ENCODE data around the gene NUP133. TPM values are rescaled to one million over a fixed set of nuclear protein-coding genes. Genes with fewer than 3 reads are reported as not detected.

NUP133 gene
- polyA plus RNA-seq, 4 donors, result 7.4 to 33.8 (median 11.7) TPM

- H3K4me1 ChIP-seq (ENCODE audit: control insufficient read depth in 3 of 3, insufficient read depth in 2 of 3, low read depth in 1 of 3, low read length in 2 of 3), result peaks cover 0 to 4% (median 3%) of the 10 kb centered on the region in 3 donors
- no peak overlapping the region for H3K27ac ChIP-seq (ENCODE audit: low read depth in 1 of 3, low read length in 2 of 3)
- DNase-seq (no peak), FAIRE-seq (no peak)
- no peaks in the 10 kb centered on the region for H3K27me3 ChIP-seq (ENCODE audit: control insufficient read depth in 3 of 3, insufficient read depth in 3 of 3, low read length in 3 of 3)
- peaks cover 2 to 10% (median 2%) of the 10 kb centered on the region in 3 donors for H3K36me3 ChIP-seq (ENCODE audit: control insufficient read depth in 3 of 3, insufficient read depth in 2 of 3, low read depth in 1 of 3, low read length in 3 of 3)
- no peaks in the 10 kb centered on the region for H3K9me3 ChIP-seq (ENCODE audit: control insufficient read depth in 2 of 2, insufficient read depth in 1 of 2, low read depth in 1 of 2, low read length in 1 of 2)
- 63 to 76% (median 68%) methylated on average over 8 of the region's 8 CpGs for WGBS, 3 donors
- H3K4me3 ChIP-seq (ENCODE audit: low read depth in 1 of 3, low read length in 3 of 3), result no peak overlapping the region
Measured at GRCh38 chr1:229506633-229507032, 1.5 kb downstream of the NUP133 start.

- H3K36me3 ChIP-seq (ENCODE audit: control insufficient read depth in 3 of 3, insufficient read depth in 2 of 3, low read depth in 1 of 3, low read length in 3 of 3), result peaks cover 1 to 47% (median 12%) of the 10 kb centered on the region in 3 donors
- peaks cover 0 to 9% (median 0%) of the 10 kb centered on the region in 3 donors for H3K4me1 ChIP-seq (ENCODE audit: control insufficient read depth in 3 of 3, insufficient read depth in 2 of 3, low read depth in 1 of 3, low read length in 2 of 3)
- no peak overlapping the region for H3K4me3 ChIP-seq (ENCODE audit: low read depth in 1 of 3, low read length in 3 of 3)
- no peaks in the 10 kb centered on the region for H3K27me3 ChIP-seq (ENCODE audit: control insufficient read depth in 3 of 3, insufficient read depth in 3 of 3, low read length in 3 of 3)
- FAIRE-seq, result no peak
- no peak overlapping the region for H3K27ac ChIP-seq (ENCODE audit: low read depth in 1 of 3, low read length in 2 of 3)
- no peaks in the 10 kb centered on the region for H3K9me3 ChIP-seq (ENCODE audit: control insufficient read depth in 2 of 2, insufficient read depth in 1 of 2, low read depth in 1 of 2, low read length in 1 of 2)
- WGBS, 3 donors, result 85 to 90% (median 88%) methylated on average over 2 of the region's 2 CpGs
- DNase-seq, result no peak
Measured at GRCh38 chr1:229495782-229496181, 12.4 kb downstream of the NUP133 start.

GRCh38 chr1:229487181-229487580, 21.0 kb downstream of the NUP133 start:
- no peak for DNase-seq
- FAIRE-seq, result no peak
- Histone ChIP-seq H3K27ac (ENCODE audit: low read depth in 1 of 3, low read length in 2 of 3) (no peak overlapping the region), H3K27me3 (ENCODE audit: control insufficient read depth in 3 of 3, insufficient read depth in 3 of 3, low read length in 3 of 3) (no peaks in the 10 kb centered on the region), H3K36me3 (ENCODE audit: control insufficient read depth in 3 of 3, insufficient read depth in 2 of 3, low read depth in 1 of 3, low read length in 3 of 3) (peaks cover 6 to 50% (median 13%) of the 10 kb centered on the region in 3 donors), H3K9me3 (ENCODE audit: control insufficient read depth in 2 of 2, insufficient read depth in 1 of 2, low read depth in 1 of 2, low read length in 1 of 2) (no peaks in the 10 kb centered on the region), H3K4me3 (ENCODE audit: low read depth in 1 of 3, low read length in 3 of 3) (no peak overlapping the region), H3K4me1 (ENCODE audit: control insufficient read depth in 3 of 3, insufficient read depth in 2 of 3, low read depth in 1 of 3, low read length in 2 of 3) (no peaks in the 10 kb centered on the region)
- WGBS, 3 donors, result 98 to 100% (median 100%) methylated on average over 1 of the region's 1 CpG

- Histone ChIP-seq H3K27me3 (ENCODE audit: control insufficient read depth in 3 of 3, insufficient read depth in 3 of 3, low read length in 3 of 3) (no peaks in the 10 kb centered on the region), H3K27ac (ENCODE audit: low read depth in 1 of 3, low read length in 2 of 3) (no peak overlapping the region), H3K4me1 (ENCODE audit: control insufficient read depth in 3 of 3, insufficient read depth in 2 of 3, low read depth in 1 of 3, low read length in 2 of 3) (no peaks in the 10 kb centered on the region), H3K36me3 (ENCODE audit: control insufficient read depth in 3 of 3, insufficient read depth in 2 of 3, low read depth in 1 of 3, low read length in 3 of 3) (peaks cover 6 to 46% (median 13%) of the 10 kb centered on the region in 3 donors), H3K9me3 (ENCODE audit: control insufficient read depth in 2 of 2, insufficient read depth in 1 of 2, low read depth in 1 of 2, low read length in 1 of 2) (no peaks in the 10 kb centered on the region), H3K4me3 (ENCODE audit: low read depth in 1 of 3, low read length in 3 of 3) (no peak overlapping the region)
- DNase-seq, result no peak
- WGBS, 3 donors, result 74 to 96% (median 83%) methylated on average over 1 of the region's 1 CpG
- no peak for FAIRE-seq
Measured at GRCh38 chr1:229485318-229485717, 22.8 kb downstream of the NUP133 start.

- no peak for DNase-seq
- Histone ChIP-seq H3K36me3 (ENCODE audit: control insufficient read depth in 3 of 3, insufficient read depth in 2 of 3, low read depth in 1 of 3, low read length in 3 of 3) (peaks cover 12 to 35% (median 13%) of the 10 kb centered on the region in 3 donors), H3K9me3 (ENCODE audit: control insufficient read depth in 2 of 2, insufficient read depth in 1 of 2, low read depth in 1 of 2, low read length in 1 of 2) (no peaks in the 10 kb centered on the region), H3K4me3 (ENCODE audit: low read depth in 1 of 3, low read length in 3 of 3) (no peak overlapping the region), H3K27ac (ENCODE audit: low read depth in 1 of 3, low read length in 2 of 3) (no peak overlapping the region), H3K27me3 (ENCODE audit: control insufficient read depth in 3 of 3, insufficient read depth in 3 of 3, low read length in 3 of 3) (no peaks in the 10 kb centered on the region), H3K4me1 (ENCODE audit: control insufficient read depth in 3 of 3, insufficient read depth in 2 of 3, low read depth in 1 of 3, low read length in 2 of 3) (no peaks in the 10 kb centered on the region)
- 94 to 98% (median 97%) methylated on average over 5 of the region's 5 CpGs for WGBS, 3 donors
- FAIRE-seq, result no peak
Measured at GRCh38 chr1:229482511-229482910, 25.6 kb downstream of the NUP133 start.

- peaks cover 11 to 39% (median 11%) of the 10 kb centered on the region in 3 donors for H3K36me3 ChIP-seq (ENCODE audit: control insufficient read depth in 3 of 3, insufficient read depth in 2 of 3, low read depth in 1 of 3, low read length in 3 of 3)
- no peak overlapping the region for H3K27ac ChIP-seq (ENCODE audit: low read depth in 1 of 3, low read length in 2 of 3)
- H3K4me3 ChIP-seq (ENCODE audit: low read depth in 1 of 3, low read length in 3 of 3), result no peak overlapping the region
- DNase-seq (no peak), FAIRE-seq (no peak)
- no peaks in the 10 kb centered on the region for H3K4me1 ChIP-seq (ENCODE audit: control insufficient read depth in 3 of 3, insufficient read depth in 2 of 3, low read depth in 1 of 3, low read length in 2 of 3)
- no peaks in the 10 kb centered on the region for H3K9me3 ChIP-seq (ENCODE audit: control insufficient read depth in 2 of 2, insufficient read depth in 1 of 2, low read depth in 1 of 2, low read length in 1 of 2)
- WGBS, 3 donors, result 92 to 94% (median 92%) methylated on average over 7 of the region's 7 CpGs
- H3K27me3 ChIP-seq (ENCODE audit: control insufficient read depth in 3 of 3, insufficient read depth in 3 of 3, low read length in 3 of 3), result no peaks in the 10 kb centered on the region
Measured at GRCh38 chr1:229480495-229480894, 27.6 kb downstream of the NUP133 start.

- H3K9me3 ChIP-seq (ENCODE audit: control insufficient read depth in 2 of 2, insufficient read depth in 1 of 2, low read depth in 1 of 2, low read length in 1 of 2), result no peaks in the 10 kb centered on the region
- no peak overlapping the region for H3K4me3 ChIP-seq (ENCODE audit: low read depth in 1 of 3, low read length in 3 of 3)
- whole genome bisulfite sequencing, 3 donors, result 69 to 77% (median 76%) methylated on average over 10 of the region's 10 CpGs
- H3K27me3 ChIP-seq (ENCODE audit: control insufficient read depth in 3 of 3, insufficient read depth in 3 of 3, low read length in 3 of 3), result no peaks in the 10 kb centered on the region
- H3K36me3 ChIP-seq (ENCODE audit: control insufficient read depth in 3 of 3, insufficient read depth in 2 of 3, low read depth in 1 of 3, low read length in 3 of 3), result peaks cover 11 to 41% (median 11%) of the 10 kb centered on the region in 3 donors
- DNase-seq (no peak), FAIRE-seq (no peak)
- H3K27ac ChIP-seq (ENCODE audit: low read depth in 1 of 3, low read length in 2 of 3), result no peak overlapping the region
- H3K4me1 ChIP-seq (ENCODE audit: control insufficient read depth in 3 of 3, insufficient read depth in 2 of 3, low read depth in 1 of 3, low read length in 2 of 3), result no peaks in the 10 kb centered on the region
Measured at GRCh38 chr1:229479660-229480399, 28.3 kb downstream of the NUP133 start.

- no peaks in the 10 kb centered on the region for H3K27me3 ChIP-seq (ENCODE audit: control insufficient read depth in 3 of 3, insufficient read depth in 3 of 3, low read length in 3 of 3)
- no peaks in the 10 kb centered on the region for H3K4me1 ChIP-seq (ENCODE audit: control insufficient read depth in 3 of 3, insufficient read depth in 2 of 3, low read depth in 1 of 3, low read length in 2 of 3)
- no peak overlapping the region for H3K4me3 ChIP-seq (ENCODE audit: low read depth in 1 of 3, low read length in 3 of 3)
- no peaks in the 10 kb centered on the region for H3K9me3 ChIP-seq (ENCODE audit: control insufficient read depth in 2 of 2, insufficient read depth in 1 of 2, low read depth in 1 of 2, low read length in 1 of 2)
- DNase-seq (no peak), FAIRE-seq (no peak)
- 89 to 97% (median 91%) methylated on average over 1 of the region's 1 CpG for WGBS, 3 donors
- H3K36me3 ChIP-seq (ENCODE audit: control insufficient read depth in 3 of 3, insufficient read depth in 2 of 3, low read depth in 1 of 3, low read length in 3 of 3), result peaks cover 11 to 43% (median 13%) of the 10 kb centered on the region in 3 donors
- no peak overlapping the region for H3K27ac ChIP-seq (ENCODE audit: low read depth in 1 of 3, low read length in 2 of 3)
Measured at GRCh38 chr1:229478852-229479251, 29.3 kb downstream of the NUP133 start.

Data from small intestine (tissue), 7 donors.